Stimulated activated CD8-positive, alpha-beta memory T cell treated with anti-CD3 and anti-CD28 coated beads, Interleukin-12 subunit alpha, Interleukin-12 subunit beta, amount 100 ng/mL, for 24 hours (primary cell): ENCODE data around the gene TRPM5.
"Not testable (repeated sequence)": the region's sequence is repeated elsewhere in the genome, so short reads cannot be mapped to it uniquely, and the experiment has no call there.

Source experiments
- DNase-seq: peaks from one replicate; pipeline ENCODE4 v3.0.0-alpha.2; 2020; ENCODE audit errors: extremely low read depth

TRPM5 gene

DNA sequence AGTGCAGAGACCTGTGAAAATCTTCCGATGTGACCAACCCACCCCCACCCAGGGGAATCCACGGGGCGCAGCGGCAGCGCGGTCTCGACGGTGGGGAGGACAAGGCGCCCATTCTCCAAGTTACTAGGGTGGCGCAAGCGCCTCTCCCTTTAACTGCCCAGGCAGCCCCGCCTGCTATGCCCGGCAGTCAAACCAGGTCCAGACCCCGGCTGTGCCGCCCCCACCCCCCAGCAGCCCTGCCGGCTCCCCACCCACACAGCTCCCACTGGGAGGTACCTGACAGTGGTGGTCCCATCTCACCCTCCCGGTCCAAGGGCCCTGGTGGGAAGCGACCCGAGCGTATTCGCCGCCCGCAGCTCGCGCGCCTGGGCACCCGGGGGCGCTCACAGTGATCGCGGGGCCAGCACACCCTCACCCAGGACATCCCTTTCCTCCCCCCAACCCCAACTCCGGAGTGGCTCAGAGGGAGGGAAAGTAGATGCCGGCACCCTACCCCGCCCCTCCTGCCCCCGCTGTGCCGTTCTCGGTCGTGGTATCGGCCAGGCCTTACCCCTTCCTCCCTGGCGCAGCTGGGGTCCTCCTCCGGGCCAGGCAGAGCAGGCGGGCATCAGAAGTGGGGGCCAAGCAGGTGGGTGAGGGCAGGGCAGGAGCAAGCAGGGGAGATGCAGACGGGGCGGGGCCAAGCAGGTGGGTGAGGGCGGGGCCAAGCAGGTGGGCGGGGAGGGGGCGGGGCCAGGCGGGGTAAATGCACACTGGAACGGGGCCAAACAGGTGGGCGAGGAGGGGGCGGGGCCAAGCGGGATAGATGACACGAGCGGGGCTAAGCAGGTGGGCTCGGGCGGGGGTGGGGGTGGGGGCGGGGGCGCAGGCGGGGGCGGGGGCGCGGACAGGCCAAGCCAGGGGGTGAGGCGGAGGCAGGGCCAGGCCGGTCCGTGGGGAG, at the start of gene TRPM5:
TRPM5 (minus strand) TSS at position 634 of the 940 bp plus-strand sequence. CDS start 21,478 bp downstream, outside the sequence.
- peak; percentile 45 for DNase-seq

DNA sequence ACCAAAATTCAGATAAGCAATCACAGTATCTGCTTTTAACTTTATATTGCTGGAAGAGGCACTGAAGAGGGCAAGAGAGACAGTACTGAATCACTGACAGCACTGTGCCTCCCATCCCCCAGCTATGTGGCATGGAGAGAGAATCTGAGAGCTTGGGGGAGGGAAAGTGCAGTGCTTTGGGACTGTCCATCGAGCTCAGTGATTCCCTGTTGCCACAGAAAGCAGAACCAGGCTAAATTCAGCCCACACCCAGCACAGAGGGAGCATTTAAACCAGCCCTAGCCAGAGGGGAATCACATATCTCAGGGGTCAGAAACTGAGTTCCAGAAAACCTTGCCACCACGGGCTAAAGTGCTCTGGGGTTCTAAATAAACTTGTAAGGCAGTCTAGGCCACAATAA, 44.8 kb upstream of the TRPM5 start:
- DNase-seq: no peak

- DNase-seq: no peak
These were observed 43.7 kb upstream of the TRPM5 start for GRCh38 chr11:2488004-2488403.

DNA sequence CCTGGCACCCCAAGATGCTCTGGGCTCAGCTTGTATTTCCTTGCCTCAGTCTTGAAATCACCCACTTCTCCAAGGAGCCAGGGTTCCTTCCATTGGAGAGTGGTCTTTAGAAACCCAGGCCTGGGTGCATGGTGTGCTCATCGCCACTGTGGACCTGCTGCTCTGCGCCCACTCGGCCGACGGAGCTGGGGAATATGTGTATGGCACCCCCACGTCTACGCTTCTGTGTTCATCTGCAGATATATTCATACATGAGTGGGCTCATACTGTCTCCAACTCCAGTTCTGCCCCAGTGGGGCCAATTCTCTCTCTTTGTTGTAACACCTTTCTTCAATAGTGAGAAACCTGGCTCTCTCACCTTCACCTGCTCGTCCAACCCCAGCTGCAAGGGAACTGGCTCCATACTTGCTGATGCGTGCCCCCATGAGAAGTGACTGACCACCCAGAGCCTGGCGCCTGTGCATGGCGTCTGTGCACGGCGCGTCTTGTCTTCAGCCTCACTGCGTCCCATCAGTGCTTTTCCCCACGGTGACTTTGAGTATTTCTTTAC, 40.3 kb upstream of the TRPM5 start:
- DNase-seq: no peak

DNA sequence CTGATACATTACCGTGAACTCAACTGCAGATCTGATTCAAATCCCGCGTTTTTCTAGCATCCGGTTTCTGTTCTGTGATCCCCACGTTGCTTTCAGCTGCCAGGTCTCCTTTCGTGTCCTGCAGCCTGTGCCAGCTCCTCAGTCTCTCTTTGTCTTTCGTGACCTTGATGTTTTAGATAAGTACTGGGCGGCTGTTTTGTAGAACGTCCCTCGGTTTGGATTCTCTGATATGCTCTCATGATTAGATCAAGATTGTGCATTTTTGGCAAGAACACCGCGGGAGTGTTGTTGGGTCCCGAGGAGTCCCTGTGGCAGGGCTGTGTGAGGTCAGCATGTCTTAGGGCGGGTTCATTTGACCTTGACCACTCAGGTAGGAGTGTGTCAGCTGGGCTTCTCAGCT, 39.1 kb upstream of the TRPM5 start:
- no peak for DNase-seq

DNA sequence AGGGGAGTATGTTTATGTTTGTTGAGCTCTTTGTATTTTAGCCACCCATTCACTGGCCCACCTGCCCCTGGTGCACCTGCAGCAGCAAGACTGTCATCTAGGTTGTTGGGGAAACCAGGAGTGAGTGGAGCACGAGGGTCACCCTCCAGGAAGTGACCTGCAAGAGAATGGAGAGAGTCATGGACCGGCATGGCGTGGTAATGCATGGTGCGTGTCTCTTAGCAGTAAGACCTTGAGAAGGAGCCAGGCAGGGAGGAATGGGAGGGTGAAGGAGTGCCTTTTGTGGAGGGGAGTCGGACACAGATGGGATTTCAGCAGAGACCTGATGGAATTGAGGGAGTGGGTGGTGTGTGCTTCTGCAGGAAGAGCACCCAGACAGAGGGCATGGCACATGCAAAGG, 38.4 kb upstream of the TRPM5 start:
- DNase-seq: no peak

- no peak for DNase-seq
These were observed 37.9 kb upstream of the TRPM5 start for GRCh38 chr11:2482204-2482603.

- no peak for DNase-seq
These were observed 36.9 kb upstream of the TRPM5 start for GRCh38 chr11:2481253-2481652.

- no peak for DNase-seq
These were observed 36.5 kb upstream of the TRPM5 start for GRCh38 chr11:2480874-2481220.

DNA sequence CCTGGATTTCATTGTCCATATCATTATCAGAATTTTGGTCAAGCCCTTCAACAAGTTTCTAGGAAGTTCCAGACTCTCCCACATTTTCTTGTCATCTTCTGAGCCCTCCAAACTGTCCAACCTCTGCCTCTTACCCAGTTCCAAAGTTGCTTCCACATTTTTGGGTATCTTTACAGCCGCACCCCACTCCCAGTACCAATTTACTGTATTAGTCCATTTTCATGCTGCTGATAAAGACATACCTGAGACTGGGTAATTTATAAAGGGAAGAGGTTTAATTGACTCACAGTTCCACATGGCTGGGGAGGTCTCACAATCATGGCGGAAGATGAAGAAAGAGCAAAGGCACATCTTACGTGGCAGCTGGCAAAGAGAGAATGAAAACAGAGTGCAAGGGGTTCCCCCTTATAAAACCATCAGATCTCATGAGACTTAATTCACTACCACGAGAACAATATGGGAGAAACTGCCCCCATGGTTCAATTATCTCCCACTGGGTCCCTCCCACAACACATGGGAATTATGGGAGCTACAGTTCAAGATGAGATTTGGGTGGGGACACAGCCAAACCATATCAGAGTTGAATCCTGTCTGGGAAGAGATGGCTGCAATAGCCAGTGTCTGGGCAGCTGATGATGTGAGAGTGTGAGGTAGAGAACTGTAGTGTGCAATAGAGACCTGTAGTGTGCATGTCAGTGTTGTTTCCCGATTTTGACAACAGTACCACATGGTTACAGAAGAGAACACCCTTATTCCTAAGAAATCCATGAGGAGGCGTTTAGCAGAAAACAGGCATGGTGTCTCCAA, 36.0 kb upstream of the TRPM5 start:
- DNase-seq: not testable (repeated sequence)

DNA sequence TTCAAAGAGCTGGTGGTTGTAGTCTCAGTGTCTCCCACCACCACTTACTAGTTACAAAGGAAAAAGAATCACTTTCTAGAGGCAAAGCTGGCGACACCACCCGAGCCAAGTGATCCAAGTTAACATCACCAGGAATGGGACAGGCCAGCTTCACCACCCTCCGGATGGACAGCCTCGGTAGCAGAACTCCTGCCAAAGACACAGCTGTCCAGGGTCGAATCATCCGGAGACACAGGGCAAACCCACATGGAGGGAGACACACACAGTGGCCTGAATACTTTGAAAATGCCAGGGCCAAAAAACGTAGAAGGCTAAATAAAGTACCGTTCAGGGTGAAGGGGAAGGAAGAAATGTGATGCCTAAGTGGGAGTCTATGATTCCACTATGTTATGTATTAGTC, 33.6 kb upstream of the TRPM5 start:
- DNase-seq: no peak

GRCh38 chr11:2477254-2477653, 32.9 kb upstream of the TRPM5 start:
- DNase-seq: no peak

DNA sequence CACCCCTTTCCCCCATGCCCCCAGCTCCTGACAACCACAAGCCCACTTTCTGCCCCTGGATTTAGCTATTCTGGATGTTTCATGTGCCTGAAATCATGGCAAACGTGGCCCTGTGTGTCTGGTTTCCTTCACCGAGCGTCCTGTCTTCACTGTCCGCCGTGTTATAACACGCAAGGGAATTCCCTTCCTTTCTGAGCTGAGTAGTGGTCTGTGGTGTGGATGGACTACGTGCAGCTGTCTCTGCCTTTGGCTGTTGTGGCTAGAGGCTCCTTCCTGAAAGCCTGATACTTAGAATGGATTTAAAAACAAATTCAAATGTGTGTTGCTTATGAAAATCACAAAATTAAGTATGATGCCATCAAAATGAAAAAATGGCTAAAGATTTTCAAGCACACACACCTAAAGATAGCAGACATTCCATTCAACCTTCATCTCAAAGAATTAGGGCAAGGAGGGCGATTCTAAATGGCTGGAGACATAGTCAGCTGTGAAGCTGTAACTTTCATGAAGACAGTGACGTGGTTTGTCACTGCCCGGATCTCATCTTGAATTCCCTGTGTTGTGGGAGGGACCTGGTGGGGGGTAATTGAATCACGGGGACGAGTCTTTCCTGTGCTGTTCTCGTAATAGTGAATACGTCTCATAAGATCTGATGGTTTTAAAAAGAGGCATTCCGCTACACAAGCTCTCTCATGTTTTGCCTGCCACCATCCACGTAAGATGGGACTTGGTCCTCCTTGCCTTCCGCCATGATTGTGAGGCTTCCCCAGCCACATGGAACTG, 31.0 kb upstream of the TRPM5 start:
- DNase-seq: no peak

- DNase-seq: no peak
These were observed 30.0 kb upstream of the TRPM5 start for GRCh38 chr11:2474059-2474901.

DNA sequence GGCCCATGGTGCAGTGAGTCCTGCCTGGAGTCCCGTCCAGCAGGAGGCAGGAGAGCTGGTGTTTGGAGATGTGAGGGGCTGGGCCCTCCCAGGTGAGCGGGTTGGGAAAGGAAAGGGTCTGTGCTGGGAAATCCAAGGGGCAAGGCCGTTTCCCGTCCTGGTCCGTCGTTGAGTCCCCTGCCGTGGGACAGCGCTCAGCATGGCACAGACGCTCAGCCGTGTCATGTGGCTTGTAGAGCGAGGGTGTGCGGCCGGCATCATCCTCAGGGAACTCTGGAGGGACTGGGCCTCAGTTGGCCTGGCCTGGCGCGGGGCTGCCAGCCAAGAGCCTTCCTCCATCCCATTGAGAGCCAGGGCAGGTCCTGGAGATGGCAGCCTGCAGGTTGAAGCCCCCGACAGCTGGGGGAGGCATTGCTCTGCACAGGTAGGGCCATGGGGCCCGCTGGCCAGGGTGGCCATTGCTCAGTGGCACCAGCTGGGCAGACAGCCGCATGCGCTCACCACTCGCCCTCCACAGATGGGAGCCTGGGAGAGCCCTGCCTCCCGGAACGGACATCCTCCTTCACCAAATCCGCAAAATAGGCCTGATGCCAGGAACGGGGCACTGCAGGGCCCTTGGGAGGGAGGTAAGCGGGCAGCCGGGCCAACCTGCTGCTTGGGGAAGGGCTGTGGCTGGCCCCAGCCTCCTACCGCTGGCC, 29.2 kb upstream of the TRPM5 start:
- DNase-seq: no peak

DNA sequence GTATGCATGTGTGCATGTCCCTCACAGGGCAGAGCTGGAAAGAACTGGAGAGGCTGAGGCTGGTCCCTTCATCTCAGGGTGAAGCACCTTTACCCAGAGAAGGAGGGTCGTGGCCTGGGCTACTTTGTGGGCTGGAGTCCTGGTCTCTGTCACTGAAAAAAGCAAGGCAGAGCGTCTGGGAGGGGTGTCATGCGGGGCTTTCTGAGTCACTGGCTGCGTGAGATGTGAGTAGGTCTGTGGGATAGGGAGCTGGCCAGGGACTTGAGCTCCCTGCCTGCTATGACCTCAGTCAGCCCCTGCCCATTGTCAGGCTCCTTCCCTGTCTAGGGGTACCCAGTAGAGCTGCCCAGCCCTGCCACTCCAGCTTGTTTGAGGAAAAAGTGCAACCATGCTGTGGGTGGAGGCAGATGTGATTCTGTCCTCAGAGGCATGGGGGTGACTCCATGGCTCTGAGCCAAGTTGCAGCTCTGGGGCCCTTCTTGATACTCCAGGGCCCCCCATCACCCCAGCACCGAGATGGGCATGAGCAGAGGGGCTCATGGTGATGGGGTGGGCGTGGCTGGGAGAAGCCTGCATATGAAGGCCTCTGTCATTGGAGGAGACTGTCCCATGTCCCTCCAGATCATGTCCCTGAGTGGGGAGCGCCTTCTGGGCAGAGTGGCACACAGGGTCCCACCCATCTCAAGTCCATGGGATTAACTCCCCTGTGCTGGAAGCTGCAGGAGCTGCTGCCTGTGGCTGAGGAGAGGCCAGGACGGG, 28.3 kb upstream of the TRPM5 start:
- no peak for DNase-seq

- DNase-seq: no peak
These were observed 27.4 kb upstream of the TRPM5 start for GRCh38 chr11:2471804-2472096.

DNA sequence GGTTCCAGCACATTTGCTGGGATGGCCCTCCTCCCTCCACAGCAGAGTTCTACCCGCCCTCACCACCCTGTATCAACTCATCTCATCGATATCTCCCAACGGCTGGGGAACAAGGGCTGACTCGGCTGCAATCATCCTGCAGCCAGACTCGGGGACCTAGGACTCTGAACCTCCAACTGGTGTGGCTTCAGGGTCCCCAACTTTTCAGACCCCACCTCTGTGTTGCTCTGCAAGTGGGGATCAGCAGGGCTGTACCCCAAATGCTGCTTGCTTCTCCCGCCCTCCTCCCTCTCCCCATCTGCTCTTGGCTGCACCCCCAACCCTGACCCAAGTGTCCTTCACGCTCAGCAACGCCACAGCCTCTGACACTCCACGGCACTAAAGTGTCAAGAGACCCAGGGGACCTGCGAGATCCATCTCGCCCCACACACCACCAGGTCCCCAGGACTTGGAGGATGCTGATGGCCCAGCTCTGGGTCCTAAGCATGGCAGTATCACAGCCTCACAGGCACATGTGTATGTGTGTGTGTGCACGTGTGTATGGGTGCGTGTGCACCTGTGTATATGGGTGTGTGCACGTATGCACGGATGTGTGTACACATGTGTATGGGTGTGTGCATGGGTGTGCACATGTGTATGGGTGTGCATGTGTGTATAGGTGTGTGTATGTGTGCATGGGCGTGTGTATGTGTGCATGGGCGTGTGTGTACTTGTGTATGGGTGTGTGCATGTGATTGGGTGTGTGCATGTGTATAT, 26.9 kb upstream of the TRPM5 start:
- DNase-seq: no peak

DNA sequence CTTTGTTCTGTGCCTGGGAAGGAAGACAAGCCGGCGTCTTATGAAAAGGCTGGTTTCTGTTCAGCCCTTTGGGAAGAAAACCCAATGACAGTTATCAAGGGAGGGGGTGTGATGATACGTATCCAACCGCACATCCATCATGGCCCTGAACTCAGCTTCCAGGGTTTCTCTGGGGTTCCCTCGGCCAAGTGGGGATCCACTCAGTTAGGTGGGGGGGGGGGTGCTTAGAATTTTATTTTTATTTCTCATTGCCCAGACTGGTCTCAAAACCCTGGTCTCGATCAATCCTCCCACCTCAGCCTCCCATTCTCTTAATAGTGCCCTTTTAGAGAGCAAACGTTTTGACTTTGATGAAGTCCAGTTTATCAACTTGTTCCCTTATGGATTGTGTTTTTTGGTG, 26.2 kb upstream of the TRPM5 start:
- DNase-seq: no peak
